Tibial nerve (tissue), 3 donors: ENCODE results near the gene DENND1A.

ENCODE experiments used
- POLR2A ChIP-seq, 2 donors: fragments of 450-650 bp; IDR thresholded peaks; one replicate each; pipeline ENCODE4 v1.6.1; 2017; ENCODE audit warnings: antibody characterized with exemption in 2 of 2, mild to moderate bottlenecking in 2 of 2, moderate library complexity in 2 of 2
- TF ChIP-seq, protein P1 (sequence below), 5 experiments: fragments of 200-600 bp in 3 of 5; fragments of 450-650 bp in 2 of 5; sonication (generic) in 3 of 5; IDR thresholded peaks; one replicate each; pipeline ENCODE4 v1.5.1; 2016 to 2019; ENCODE audit warnings: antibody characterized with exemption in 5 of 5, mild to moderate bottlenecking in 3 of 5, moderate library complexity in 2 of 5

DNA sequence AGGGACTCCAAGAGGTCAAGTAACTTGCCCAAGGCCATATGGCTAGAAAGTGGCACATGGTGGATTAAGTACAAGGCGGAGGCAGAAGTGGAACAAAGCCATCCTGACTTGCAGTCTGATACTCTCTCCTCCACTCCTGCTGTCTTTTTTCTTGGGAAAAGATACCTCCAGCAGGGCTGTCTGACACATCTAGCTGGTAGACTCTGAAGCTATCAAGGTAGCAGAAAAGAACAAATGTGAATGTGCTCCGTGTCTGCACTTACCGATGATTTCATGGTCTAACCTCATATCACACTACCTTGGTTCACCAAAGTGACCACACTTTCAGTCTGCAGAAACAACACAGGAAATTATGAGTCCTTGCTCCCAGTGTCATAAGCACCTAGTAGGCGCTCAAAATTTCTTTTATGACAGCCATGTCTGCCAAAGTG is 289.1 kb downstream of the DENND1A start:
- TF ChIP-seq, protein P1, sequence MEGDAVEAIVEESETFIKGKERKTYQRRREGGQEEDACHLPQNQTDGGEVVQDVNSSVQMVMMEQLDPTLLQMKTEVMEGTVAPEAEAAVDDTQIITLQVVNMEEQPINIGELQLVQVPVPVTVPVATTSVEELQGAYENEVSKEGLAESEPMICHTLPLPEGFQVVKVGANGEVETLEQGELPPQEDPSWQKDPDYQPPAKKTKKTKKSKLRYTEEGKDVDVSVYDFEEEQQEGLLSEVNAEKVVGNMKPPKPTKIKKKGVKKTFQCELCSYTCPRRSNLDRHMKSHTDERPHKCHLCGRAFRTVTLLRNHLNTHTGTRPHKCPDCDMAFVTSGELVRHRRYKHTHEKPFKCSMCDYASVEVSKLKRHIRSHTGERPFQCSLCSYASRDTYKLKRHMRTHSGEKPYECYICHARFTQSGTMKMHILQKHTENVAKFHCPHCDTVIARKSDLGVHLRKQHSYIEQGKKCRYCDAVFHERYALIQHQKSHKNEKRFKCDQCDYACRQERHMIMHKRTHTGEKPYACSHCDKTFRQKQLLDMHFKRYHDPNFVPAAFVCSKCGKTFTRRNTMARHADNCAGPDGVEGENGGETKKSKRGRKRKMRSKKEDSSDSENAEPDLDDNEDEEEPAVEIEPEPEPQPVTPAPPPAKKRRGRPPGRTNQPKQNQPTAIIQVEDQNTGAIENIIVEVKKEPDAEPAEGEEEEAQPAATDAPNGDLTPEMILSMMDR (IDR thresholded peaks at IDR 0.05): no peak
- TF ChIP-seq POLR2A (IDR thresholded peaks at IDR 0.05): no peak
